NCI-H526 treated with DMSO at 0.1 percent for 48 hours (cell line): ENCODE measurements around the gene TINAGL1.
"Not testable (repeated sequence)": the region's sequence is repeated elsewhere in the genome, so short reads cannot be mapped to it uniquely, and the experiment has no call there.

Source experiments
- DNase-seq: peaks from one replicate; lab custom pipeline; 2025; lab: John Stamatoyannopoulos, UW

Gene TINAGL1

GRCh38 chr1:31583995-31584868, 7.9 kb downstream of the TINAGL1 start:
- no peak for DNase-seq

- DNase-seq, result no peak
Observed at GRCh38 chr1:31584869-31585735, 8.8 kb downstream of the TINAGL1 start.

- no peak for DNase-seq
Observed at GRCh38 chr1:31585736-31586365, 9.5 kb downstream of the TINAGL1 start.

GRCh38 chr1:31586376-31587327, 10.3 kb downstream of the TINAGL1 start:
- DNase-seq, result no peak

GRCh38 chr1:31587328-31587699, 11.0 kb downstream of the TINAGL1 start:
- DNase-seq, result not testable (repeated sequence)

GRCh38 chr1:31587720-31588423, 11.6 kb downstream of the TINAGL1 start:
- DNase-seq, result peak; percentile 24

GRCh38 chr1:31588751-31589515, 12.6 kb downstream of the TINAGL1 start:
- DNase-seq, result no peak

- no peak for DNase-seq
Observed at GRCh38 chr1:31591425-31592093, 15.2 kb downstream of the TINAGL1 start.

GRCh38 chr1:31592132-31592531, 15.8 kb downstream of the TINAGL1 start:
- no peak for DNase-seq

- DNase-seq, result no peak
Observed at GRCh38 chr1:31593136-31593665, 16.9 kb downstream of the TINAGL1 start.

- DNase-seq, result peak; percentile 42
Observed at GRCh38 chr1:31593770-31594632, 17.7 kb downstream of the TINAGL1 start.

GRCh38 chr1:31595836-31596736, 19.8 kb downstream of the TINAGL1 start:
- DNase-seq, result no peak

GRCh38 chr1:31596737-31597097, 20.4 kb downstream of the TINAGL1 start:
- no peak for DNase-seq

GRCh38 chr1:31598980-31599379, 22.7 kb downstream of the TINAGL1 start:
- DNase-seq, result no peak

GRCh38 chr1:31600641-31601040, 24.3 kb downstream of the TINAGL1 start:
- no peak for DNase-seq

- no peak for DNase-seq
Observed at GRCh38 chr1:31602081-31602480, 25.8 kb downstream of the TINAGL1 start.

GRCh38 chr1:31605908-31606427, 29.7 kb downstream of the TINAGL1 start:
- DNase-seq, result no peak
